ENCODE results near the gene RCSD1. TPM values are rescaled to one million over a fixed set of nuclear protein-coding genes. Genes with fewer than 3 reads are reported as not detected.
"Not testable (repeated sequence)": the region's sequence is repeated elsewhere in the genome, so short reads cannot be mapped to it uniquely, and the experiment has no call there.

RCSD1 gene
- polyA plus RNA-seq, 3 donors, result 11.6 to 14.7 (median 13.2) TPM

DNA sequence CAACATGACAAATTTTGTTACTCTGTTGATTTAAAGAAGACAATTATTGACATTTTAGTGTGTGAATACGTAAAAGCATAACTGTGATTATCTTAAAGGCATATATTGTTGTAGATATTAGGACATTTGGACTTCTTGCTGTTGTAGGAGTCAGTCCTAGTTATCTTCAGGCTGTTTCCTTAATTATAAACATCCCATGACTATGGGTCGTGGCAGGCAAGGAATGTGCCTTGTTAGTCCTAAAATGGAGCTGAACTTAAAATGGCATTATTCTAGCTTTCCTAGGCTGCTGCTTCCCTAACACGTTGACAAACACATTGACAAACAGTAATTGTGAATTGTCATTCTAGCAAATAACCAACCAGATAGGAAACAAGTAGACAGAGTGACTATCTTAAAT, 87.3 kb downstream of the RCSD1 start:
- DNase-seq (ENCODE audit: extremely low read depth in 1 of 11, low read depth in 9 of 11, low spot score in 4 of 11), result no peak

- DNase-seq (ENCODE audit: extremely low read depth in 1 of 11, low read depth in 9 of 11, low spot score in 4 of 11), result no peak
Measured at GRCh38 chr1:167718914-167719691, 89.1 kb downstream of the RCSD1 start.

DNA sequence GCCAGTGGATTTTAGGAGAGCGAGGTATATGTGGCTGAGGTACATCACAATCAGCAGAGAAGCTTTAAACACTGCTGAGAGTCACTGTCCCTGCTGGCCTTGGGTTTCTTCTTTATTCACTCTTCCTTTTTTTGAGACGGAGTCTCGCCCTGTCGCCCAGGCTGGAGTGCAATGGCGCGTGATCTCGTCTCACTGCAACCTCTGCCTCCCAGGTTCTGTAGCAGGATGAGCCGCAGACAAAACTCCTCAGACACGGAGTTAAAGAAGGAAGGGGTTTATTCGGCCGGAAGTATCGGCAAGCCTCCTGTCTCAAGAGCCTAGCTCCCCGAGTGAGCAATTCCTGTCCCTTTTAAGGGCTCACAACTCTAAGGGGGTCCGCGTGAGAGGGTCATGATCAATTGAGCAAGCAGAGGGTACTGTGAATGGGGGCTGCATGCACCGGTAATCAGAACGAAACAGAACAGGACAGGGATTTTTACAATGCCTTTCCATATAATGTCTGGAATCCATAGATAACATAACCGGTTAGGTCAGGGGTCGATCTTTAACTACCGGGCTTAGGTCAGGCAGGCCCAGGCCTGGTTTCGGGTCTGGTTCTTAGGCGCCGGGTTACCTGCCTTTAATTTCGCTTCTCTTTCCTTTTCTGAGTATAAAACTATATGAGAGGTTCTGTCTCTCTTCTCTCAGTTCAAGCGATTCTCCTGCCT, 89.8 kb downstream of the RCSD1 start:
- not testable (repeated sequence) for DNase-seq (ENCODE audit: extremely low read depth in 1 of 11, low read depth in 9 of 11, low spot score in 4 of 11)

DNA sequence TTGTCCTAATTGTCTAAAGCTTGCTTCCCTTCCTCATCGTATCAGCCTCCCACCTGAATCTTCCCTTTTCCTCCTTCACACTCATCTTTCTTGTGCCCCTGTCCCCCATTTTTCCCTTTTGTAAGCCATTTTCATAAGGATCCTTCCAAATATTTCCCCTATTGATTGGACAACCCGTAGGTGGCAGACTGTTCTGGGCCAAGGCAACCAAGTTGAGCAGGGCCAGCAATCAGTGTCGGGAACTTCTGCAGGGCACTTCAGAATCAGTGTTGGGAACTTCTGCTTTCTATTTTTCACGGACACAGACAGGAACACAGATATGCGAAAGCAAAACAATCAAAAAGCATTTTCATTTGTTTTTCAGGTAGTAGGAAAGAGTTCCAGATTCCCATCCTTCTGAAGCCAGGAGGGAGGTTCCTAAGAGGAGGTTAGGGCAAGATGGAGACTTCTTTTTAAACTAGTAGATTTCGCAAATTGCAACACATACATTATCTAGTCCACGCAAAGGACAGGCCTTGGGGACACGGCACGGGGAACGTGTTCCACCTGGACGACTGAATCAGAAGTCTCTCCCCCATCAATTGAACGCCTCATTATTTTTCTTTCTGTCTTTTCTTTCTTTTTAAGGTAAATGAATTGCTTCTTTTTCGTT, 91.1 kb downstream of the RCSD1 start:
- DNase-seq (ENCODE audit: extremely low read depth in 1 of 11, low read depth in 9 of 11, low spot score in 4 of 11), result peak in 1 of 11 donors; percentile 40

DNA sequence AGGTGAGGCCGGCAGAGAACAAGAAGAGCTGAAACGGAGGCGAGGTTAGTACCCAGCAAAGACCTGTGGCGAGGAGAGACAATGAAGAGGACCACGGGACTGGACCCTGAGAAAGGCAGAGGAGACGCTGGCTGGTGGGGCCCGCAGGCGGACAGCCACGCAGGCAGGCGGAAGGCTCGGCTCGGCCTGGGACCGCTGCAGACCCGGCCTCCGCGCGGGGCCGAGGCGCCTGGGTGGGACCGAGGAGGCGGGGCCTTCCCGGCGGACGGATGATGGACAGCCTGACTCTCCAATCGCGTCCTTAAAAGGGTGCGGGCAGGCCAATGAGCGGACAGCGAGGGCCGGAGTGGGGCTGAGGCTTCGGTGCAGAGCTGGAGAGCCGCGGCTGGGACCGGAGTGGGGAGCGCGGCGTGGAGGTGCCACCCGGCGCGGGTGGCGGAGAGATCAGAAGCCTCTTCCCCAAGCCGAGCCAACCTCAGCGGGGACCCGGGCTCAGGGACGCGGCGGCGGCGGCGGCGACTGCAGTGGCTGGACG, 91.7 kb downstream of the RCSD1 start, which contains the start of gene MPZL1:
MPZL1 (plus strand) TSS at position 366 of the 535 bp plus-strand sequence. CDS start 170 bp downstream, outside the sequence.
- DNase-seq (ENCODE audit: extremely low read depth in 1 of 11, low read depth in 9 of 11, low spot score in 4 of 11), result peak; percentile 83 to 94 (median 93)

- peak in 5 of 11 donors; percentile 33 to 64 (median 43) for DNase-seq (ENCODE audit: extremely low read depth in 1 of 11, low read depth in 9 of 11, low spot score in 4 of 11)
Measured at GRCh38 chr1:167722152-167722869, 92.3 kb downstream of the RCSD1 start.

DNA sequence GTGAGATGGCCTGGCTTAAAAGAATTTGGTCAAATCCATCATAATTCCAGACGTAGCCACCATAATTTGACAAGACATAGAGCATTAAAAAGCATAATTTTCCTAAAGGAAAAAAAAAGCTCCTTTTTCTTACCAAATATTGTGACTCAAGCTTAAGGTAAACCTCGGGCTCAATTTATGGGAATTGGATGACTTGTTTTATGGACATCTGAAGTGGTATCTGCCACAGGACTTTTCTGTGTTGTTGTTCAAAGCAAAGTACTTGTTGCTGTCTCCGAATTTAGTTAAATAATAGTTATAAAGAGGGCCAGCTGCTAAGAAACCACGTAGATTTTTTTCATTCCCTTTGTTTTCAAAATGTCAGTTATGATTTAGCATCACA, 92.8 kb downstream of the RCSD1 start:
- DNase-seq (ENCODE audit: extremely low read depth in 1 of 11, low read depth in 9 of 11, low spot score in 4 of 11), result no peak

- DNase-seq (ENCODE audit: extremely low read depth in 1 of 11, low read depth in 9 of 11, low spot score in 4 of 11), result no peak
Measured at GRCh38 chr1:167723707-167724323, 93.8 kb downstream of the RCSD1 start.

DNA sequence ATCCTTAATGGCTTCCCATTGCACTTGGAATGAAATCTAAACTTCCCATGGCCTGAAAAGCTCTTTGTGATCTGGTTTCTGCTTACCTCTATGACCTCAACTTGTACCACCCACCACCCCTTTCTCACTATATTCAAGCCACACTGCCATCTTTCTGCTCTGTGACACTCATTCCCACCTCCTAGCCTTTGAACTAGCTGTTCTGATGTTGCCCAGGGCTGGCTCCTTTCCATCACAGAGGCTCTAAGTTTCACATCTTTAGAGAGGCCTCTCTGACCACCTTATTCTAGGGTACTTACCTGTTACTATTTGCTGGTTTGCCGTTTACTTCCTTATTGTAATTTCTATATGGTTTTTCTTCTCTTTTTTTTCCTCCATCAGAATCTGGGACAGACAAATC, 96.0 kb downstream of the RCSD1 start:
- DNase-seq (ENCODE audit: extremely low read depth in 1 of 11, low read depth in 9 of 11, low spot score in 4 of 11), result no peak

- no peak for DNase-seq (ENCODE audit: extremely low read depth in 1 of 11, low read depth in 9 of 11, low spot score in 4 of 11)
Measured at GRCh38 chr1:167728818-167729410, 98.9 kb downstream of the RCSD1 start.

DNA sequence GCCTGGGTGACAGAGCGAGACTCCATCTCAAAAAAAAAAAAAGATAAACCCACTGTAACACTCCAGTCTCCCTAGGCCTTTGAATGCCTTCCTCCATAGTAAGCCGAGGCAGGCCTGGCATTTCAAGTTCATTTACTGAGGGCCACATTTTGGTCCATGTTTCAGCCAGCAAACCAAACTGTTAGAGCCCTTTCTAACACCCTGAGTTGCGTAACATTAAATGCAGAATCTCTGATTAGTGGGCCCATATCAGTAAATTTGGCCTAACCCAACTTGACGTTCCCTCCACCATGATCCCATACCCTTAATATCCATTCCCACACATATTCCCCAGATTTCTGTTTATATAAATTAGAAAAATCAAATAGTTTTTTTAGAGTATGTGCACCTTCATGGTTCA, 104.2 kb downstream of the RCSD1 start:
- DNase-seq (ENCODE audit: extremely low read depth in 1 of 11, low read depth in 9 of 11, low spot score in 4 of 11), result no peak

- DNase-seq (ENCODE audit: extremely low read depth in 1 of 11, low read depth in 9 of 11, low spot score in 4 of 11), result no peak
Measured at GRCh38 chr1:167734841-167735240, 104.8 kb downstream of the RCSD1 start.

DNA sequence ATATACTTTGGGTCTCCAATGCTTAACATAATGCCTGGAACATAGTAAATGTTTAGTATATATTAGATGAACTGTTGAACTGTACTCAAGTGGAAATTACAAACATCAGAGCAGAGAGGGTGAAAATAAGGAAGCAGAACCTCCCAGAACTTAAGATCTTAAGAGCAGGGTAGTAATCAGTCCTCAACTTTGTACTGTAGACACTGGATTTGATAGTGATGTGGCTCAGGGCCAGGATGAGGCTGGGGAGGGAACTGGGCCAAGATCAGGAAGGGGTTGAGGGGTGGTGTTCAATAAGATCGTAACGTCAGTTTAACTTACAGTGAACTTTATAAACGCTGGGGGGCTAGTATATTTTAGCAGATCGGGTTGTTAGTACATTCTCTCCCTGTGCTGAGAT, 107.1 kb downstream of the RCSD1 start:
- DNase-seq (ENCODE audit: extremely low read depth in 1 of 11, low read depth in 9 of 11, low spot score in 4 of 11), result no peak

- no peak for DNase-seq (ENCODE audit: extremely low read depth in 1 of 11, low read depth in 9 of 11, low spot score in 4 of 11)
Measured at GRCh38 chr1:167738158-167738557, 108.1 kb downstream of the RCSD1 start.

- DNase-seq (ENCODE audit: extremely low read depth in 1 of 11, low read depth in 9 of 11, low spot score in 4 of 11), result no peak
Measured at GRCh38 chr1:167739752-167740151, 109.7 kb downstream of the RCSD1 start.

GRCh38 chr1:167741103-167741502, 111.1 kb downstream of the RCSD1 start:
- DNase-seq (ENCODE audit: extremely low read depth in 1 of 11, low read depth in 9 of 11, low spot score in 4 of 11), result not testable (repeated sequence)

DNA sequence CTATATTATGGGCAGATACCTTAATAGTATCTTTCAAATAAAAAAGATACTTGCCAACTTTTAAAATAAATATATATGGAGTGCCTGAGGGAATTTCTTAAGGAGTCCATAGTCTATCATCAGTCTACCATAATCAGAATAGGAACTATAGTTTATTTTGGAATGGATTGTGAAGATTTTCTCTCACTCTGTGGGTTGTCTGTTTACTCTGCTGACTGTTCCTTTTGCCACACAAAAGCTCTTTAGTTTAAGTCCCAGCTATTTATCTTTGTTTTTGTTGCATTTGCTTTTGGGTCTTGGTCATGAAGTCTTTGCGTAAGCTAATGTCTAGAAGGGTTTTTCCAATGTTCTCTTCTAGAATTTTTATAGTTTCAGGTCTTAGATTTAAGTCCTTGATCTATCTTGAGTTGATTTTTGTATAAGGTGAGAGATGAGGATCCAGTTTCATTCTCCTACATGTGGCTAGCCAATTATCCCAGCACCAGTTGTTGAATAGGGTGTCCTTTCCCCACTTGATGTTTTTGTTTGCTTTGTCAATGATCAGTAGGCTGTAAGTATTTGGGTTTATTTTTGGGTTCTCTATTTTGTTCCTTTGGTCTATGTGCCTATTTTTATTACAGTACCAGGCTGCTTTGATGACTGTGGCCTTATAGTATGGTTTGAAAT, 112.5 kb downstream of the RCSD1 start:
- DNase-seq (ENCODE audit: extremely low read depth in 1 of 11, low read depth in 9 of 11, low spot score in 4 of 11), result not testable (repeated sequence)

GRCh38 chr1:167744901-167745300, 114.9 kb downstream of the RCSD1 start:
- DNase-seq (ENCODE audit: extremely low read depth in 1 of 11, low read depth in 9 of 11, low spot score in 4 of 11), result no peak

All from renal cortex interstitium (tissue), 11 donors.